ENCODE data around the gene FBXO30.

The FBXO30 gene

DNA sequence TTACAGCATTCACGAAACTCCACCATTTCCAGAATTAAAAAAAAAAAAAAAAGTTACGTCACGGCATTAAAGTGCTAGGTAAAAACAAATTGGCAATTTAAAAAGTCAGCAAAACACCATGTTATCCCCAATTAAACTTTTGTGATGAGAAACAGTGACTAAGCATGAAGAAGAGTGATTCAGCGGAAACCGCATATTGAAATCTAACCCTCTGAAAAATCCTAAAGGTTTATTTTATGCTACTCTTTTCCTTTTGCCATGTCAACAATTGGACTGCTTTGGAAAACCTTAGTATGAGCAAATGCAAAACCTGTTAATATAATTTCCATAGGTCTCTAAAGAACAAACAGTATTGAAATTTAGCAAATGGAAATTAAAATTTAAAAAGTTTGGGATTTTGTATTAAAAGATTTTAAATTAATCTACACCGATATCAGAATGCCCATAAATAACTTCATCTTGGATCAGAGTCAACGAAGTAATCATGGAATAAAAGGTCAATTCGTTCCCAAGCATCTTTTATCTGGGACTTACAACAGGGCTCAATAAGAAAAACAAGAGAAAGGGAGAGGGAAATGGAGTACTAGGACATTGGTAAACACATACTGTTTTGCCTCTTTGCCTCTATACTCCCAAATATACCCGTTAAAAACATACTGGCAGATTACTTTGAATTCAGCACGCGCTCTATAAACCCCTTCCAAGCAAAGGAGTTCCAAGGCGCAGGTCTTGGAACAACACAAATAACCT, 1.1 kb downstream of the FBXO30 start (continued):
- TF ChIP-seq ZNF2 (tag by site-specific recombination; IDR thresholded peaks at IDR 0.05), result no peak
- TF ChIP-seq, protein P1, sequence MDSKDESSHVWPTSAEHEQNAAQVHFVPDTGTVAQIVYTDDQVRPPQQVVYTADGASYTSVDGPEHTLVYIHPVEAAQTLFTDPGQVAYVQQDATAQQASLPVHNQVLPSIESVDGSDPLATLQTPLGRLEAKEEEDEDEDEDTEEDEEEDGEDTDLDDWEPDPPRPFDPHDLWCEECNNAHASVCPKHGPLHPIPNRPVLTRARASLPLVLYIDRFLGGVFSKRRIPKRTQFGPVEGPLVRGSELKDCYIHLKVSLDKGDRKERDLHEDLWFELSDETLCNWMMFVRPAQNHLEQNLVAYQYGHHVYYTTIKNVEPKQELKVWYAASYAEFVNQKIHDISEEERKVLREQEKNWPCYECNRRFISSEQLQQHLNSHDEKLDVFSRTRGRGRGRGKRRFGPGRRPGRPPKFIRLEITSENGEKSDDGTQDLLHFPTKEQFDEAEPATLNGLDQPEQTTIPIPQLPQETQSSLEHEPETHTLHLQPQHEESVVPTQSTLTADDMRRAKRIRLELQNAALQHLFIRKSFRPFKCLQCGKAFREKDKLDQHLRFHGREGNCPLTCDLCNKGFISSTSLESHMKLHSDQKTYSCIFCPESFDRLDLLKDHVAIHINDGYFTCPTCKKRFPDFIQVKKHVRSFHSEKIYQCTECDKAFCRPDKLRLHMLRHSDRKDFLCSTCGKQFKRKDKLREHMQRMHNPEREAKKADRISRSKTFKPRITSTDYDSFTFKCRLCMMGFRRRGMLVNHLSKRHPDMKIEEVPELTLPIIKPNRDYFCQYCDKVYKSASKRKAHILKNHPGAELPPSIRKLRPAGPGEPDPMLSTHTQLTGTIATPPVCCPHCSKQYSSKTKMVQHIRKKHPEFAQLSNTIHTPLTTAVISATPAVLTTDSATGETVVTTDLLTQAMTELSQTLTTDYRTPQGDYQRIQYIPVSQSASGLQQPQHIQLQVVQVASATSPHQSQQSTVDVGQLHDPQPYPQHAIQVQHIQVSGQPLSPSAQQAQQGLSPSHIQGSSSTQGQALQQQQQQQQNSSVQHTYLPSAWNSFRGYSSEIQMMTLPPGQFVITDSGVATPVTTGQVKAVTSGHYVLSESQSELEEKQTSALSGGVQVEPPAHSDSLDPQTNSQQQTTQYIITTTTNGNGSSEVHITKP (tag by site-specific recombination; IDR thresholded peaks at IDR 0.05), result peak; percentile 73
- TF ChIP-seq ZNF335 (tag by site-specific recombination; conservative IDR thresholded peaks at IDR 0.05), result peak; percentile 33; the same call in 1 of the 2 replicates
- TF ChIP-seq ZNF133 (tag by site-specific recombination; IDR thresholded peaks at IDR 0.05), result no peak
- TF ChIP-seq KLF10 (tag by site-specific recombination; IDR thresholded peaks at IDR 0.05), result peak; percentile 16; the same call in 1 of the 2 replicates
- 0 out of 2 replicates have a peak, but pooled peaks have one; percentile 13 for TF ChIP-seq ZBTB8A (tag by site-specific recombination; IDR thresholded peaks at IDR 0.05)
- TF ChIP-seq PRDM2 (tag by site-specific recombination; IDR thresholded peaks at IDR 0.05; ENCODE audit: borderline replicate concordance), result no peak
- TF ChIP-seq ZNF629 (tag by site-specific recombination; IDR thresholded peaks at IDR 0.05), result peak; percentile 54; the same call in 1 of the 2 replicates
- 0 out of 2 replicates have a peak, but pooled peaks have one; percentile 12 for TF ChIP-seq ZFP69B (tag by site-specific recombination; IDR thresholded peaks at IDR 0.05)

DNA sequence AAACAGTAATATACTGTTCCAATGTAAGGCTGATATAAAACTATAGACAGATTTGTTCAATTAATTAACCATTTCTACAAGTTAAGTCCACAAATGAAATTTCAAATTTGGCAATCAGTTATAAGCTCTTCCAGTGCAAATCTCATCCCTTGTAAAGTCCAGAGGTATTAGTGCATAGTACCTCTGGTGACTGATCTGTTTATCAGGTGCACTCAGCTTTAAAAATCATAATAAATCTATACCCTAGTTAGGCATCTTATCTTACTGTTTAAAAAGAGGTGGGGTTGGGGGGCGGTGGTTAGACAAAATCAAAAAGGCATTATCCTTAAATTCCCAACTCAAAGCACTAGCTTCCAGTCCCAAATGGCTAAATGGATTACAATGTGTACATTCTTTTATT, 2.9 kb downstream of the FBXO30 start:
- H3K4me3 ChIP-seq (ENCODE audit: low read depth, low read length), result no peak overlapping the region
- CTCF ChIA-PET, result interaction anchor here (0.7 kb wide), 1 partner anchor 1227 kb away, joined by 3 read pairs; no protein-coding TSS in a partner anchor
- TF ChIP-seq ZNF560 (tag by site-specific recombination; IDR thresholded peaks at IDR 0.05; ENCODE audit: borderline replicate concordance), result no peak
- TF ChIP-seq ZFP3 (tag by site-specific recombination; IDR thresholded peaks at IDR 0.05; ENCODE audit: low read depth), result no peak
- TF ChIP-seq ZNF148 (tag by site-specific recombination; IDR thresholded peaks at IDR 0.05; ENCODE audit: borderline replicate concordance), result no peak
- TF ChIP-seq ZNF155 (tag by site-specific recombination; IDR thresholded peaks at IDR 0.05), result no peak
- TF ChIP-seq YY1 (tag by site-specific recombination; IDR thresholded peaks at IDR 0.05), result no peak
- TF ChIP-seq ZSCAN4 (tag by site-specific recombination; IDR thresholded peaks at IDR 0.05), result no peak
- TF ChIP-seq ZNF785 (tag by site-specific recombination; IDR thresholded peaks at IDR 0.05), result no peak
- TF ChIP-seq ZNF664 (tag by site-specific recombination; IDR thresholded peaks at IDR 0.05), result no peak
- TF ChIP-seq ZNF623 (tag by site-specific recombination; IDR thresholded peaks at IDR 0.05), result no peak
- TF ChIP-seq, protein P2, sequence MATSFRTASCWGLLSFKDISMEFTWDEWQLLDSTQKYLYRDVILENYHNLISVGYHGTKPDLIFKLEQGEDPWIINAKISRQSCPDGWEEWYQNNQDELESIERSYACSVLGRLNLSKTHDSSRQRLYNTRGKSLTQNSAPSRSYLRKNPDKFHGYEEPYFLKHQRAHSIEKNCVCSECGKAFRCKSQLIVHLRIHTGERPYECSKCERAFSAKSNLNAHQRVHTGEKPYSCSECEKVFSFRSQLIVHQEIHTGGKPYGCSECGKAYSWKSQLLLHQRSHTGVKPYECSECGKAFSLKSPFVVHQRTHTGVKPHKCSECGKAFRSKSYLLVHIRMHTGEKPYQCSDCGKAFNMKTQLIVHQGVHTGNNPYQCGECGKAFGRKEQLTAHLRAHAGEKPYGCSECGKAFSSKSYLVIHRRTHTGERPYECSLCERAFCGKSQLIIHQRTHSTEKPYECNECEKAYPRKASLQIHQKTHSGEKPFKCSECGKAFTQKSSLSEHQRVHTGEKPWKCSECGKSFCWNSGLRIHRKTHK (tag by site-specific recombination; IDR thresholded peaks at IDR 0.05), result no peak
- TF ChIP-seq MEIS1 (CRISPR knock-in tag; IDR thresholded peaks at IDR 0.05; ENCODE audit: borderline replicate concordance), result no peak
- no peak for TF ChIP-seq ZSCAN23 (tag by site-specific recombination; IDR thresholded peaks at IDR 0.05)

More for the DNA sequence above, 2.9 kb downstream of the FBXO30 start:
- POLR2A ChIA-PET, result interaction anchor here (0.7 to 1.8 kb wide), 2 partner anchors 77 to 79 kb away, joined by 3 to 6 read pairs; partner anchors contain the start of gene EPM2A
- no peaks in the 10 kb centered on the region for H3K9me3 ChIP-seq (ENCODE audit: control insufficient read depth, insufficient read depth, low read depth, low read length)
- peaks cover 5% of the 10 kb centered on the region for H3K4me1 ChIP-seq (ENCODE audit: control insufficient read depth, insufficient read depth, low read length)
- H3K36me3 ChIP-seq (ENCODE audit: control insufficient read depth in 2 of 2, insufficient read depth in 1 of 2, low read length in 2 of 2), result peaks cover 0 to 5% of the 10 kb centered on the region in 2 experiments; a peak in 2 of 3 replicates
- H3K27ac ChIP-seq (ENCODE audit: extremely low read depth, low read depth, low read length), result no peak overlapping the region

Measured in HEK293 (cell line).